Nephron (organoid): Measurements from ENCODE around the gene DDX28.
A peak's percentile ranks its signal among the peaks of the same experiment; 100 is the strongest.
"Not testable (repeated sequence)": the region's sequence is repeated elsewhere in the genome, so short reads cannot be mapped to it uniquely, and the experiment has no call there.

ENCODE experiments used
- H3K27ac Mint-ChIP-seq, 3 experiments: 2 replicates each; pipeline ENCODE4 v1.8.0; 2020; ENCODE audit warnings: mixed read lengths in 3 of 3, mild to moderate bottlenecking in 2 of 3, moderate library complexity in 1 of 3
- H3K27me3 Mint-ChIP-seq: 2 replicates; pipeline ENCODE4 v1.8.0; 2021; ENCODE audit warnings: low read depth, mild to moderate bottlenecking, moderate library complexity, mixed read lengths
- H3K36me3 Mint-ChIP-seq: 2 replicates; pipeline ENCODE4 v1.8.0; 2020; ENCODE audit warnings: low read depth, mixed read lengths
- H3K4me1 Mint-ChIP-seq: 2 replicates; pipeline ENCODE4 v1.8.0; 2020; ENCODE audit warnings: mixed read lengths
- H3K4me3 Mint-ChIP-seq, 3 experiments: 2 replicates each; pipeline ENCODE4 v1.8.0; 2020; ENCODE audit warnings: mild to moderate bottlenecking in 3 of 3, mixed read lengths in 3 of 3, moderate library complexity in 2 of 3
- H3K9me3 Mint-ChIP-seq: 2 replicates; pipeline ENCODE4 v1.8.0; 2020; ENCODE audit warnings: mixed read lengths
- CTCF ChIP-seq, 3 experiments: fragments of 200-600 bp; sonication (generic); IDR thresholded peaks; one replicate each; pipeline ENCODE4 v1.5.0; 2021; ENCODE audit warnings: antibody characterized with exemption in 3 of 3; ENCODE audit not compliant: unreplicated experiment in 3 of 3

DDX28 gene

GRCh38 chr16:68033101-68033500 lies 10.1 kb upstream of the DDX28 start:
- Mint-ChIP-seq H3K36me3 (peaks cover 8% of the 10 kb centered on the region), H3K27me3 (no peaks in the 10 kb centered on the region), H3K9me3 (no peaks in the 10 kb centered on the region), H3K4me3 (no peak overlapping the region), H3K4me1 (no peaks in the 10 kb centered on the region), H3K27ac (no peak overlapping the region)
- TF ChIP-seq CTCF (IDR thresholded peaks at IDR 0.05; ENCODE audit: unreplicated experiment in 3 of 3) = no peak

- Mint-ChIP-seq H3K9me3 (no peaks in the 10 kb centered on the region), H3K36me3 (peaks cover 12% of the 10 kb centered on the region), H3K4me3 (no peak overlapping the region), H3K27ac (no peak overlapping the region), H3K27me3 (no peaks in the 10 kb centered on the region), H3K4me1 (no peaks in the 10 kb centered on the region)
- no peak for TF ChIP-seq CTCF (IDR thresholded peaks at IDR 0.05; ENCODE audit: unreplicated experiment in 3 of 3)
These were observed 8.9 kb upstream of the DDX28 start for GRCh38 chr16:68031951-68032350.

GRCh38 chr16:68030108-68030507 lies 7.1 kb upstream of the DDX28 start:
- H3K27me3 Mint-ChIP-seq, H3K27ac Mint-ChIP-seq, H3K4me1 Mint-ChIP-seq, H3K4me3 Mint-ChIP-seq, H3K9me3 Mint-ChIP-seq: not testable (repeated sequence)
- H3K36me3 Mint-ChIP-seq = peaks cover 16% of the 10 kb centered on the region

GRCh38 chr16:68028996-68029395 lies 6.0 kb upstream of the DDX28 start:
- Mint-ChIP-seq H3K9me3 (no peaks in the 10 kb centered on the region), H3K4me1 (no peaks in the 10 kb centered on the region), H3K36me3 (peaks cover 16% of the 10 kb centered on the region), H3K27ac (no peak overlapping the region), H3K4me3 (no peak overlapping the region), H3K27me3 (no peaks in the 10 kb centered on the region)
- TF ChIP-seq CTCF (IDR thresholded peaks at IDR 0.05; ENCODE audit: unreplicated experiment in 3 of 3) = no peak

GRCh38 chr16:68022278-68022727 lies 729 bp downstream of the DDX28 start:
- no peaks in the 10 kb centered on the region for H3K27me3 Mint-ChIP-seq
- H3K36me3 Mint-ChIP-seq = peaks cover 13% of the 10 kb centered on the region
- peak overlapping the region; percentile 100 for H3K4me3 Mint-ChIP-seq
- TF ChIP-seq CTCF (IDR thresholded peaks at IDR 0.05; ENCODE audit: unreplicated experiment in 3 of 3) = no peak
- peak overlapping the region in 2 of 3 experiments; percentile 29 to 92 for H3K27ac Mint-ChIP-seq
- H3K9me3 Mint-ChIP-seq = no peaks in the 10 kb centered on the region
- H3K4me1 Mint-ChIP-seq = peaks cover 4% of the 10 kb centered on the region

- Mint-ChIP-seq H3K27me3 (no peaks in the 10 kb centered on the region), H3K4me3 (peak overlapping the region; percentile 100), H3K27ac (no peak overlapping the region), H3K36me3 (peaks cover 12% of the 10 kb centered on the region), H3K4me1 (peaks cover 4% of the 10 kb centered on the region), H3K9me3 (no peaks in the 10 kb centered on the region)
- no peak for TF ChIP-seq CTCF (IDR thresholded peaks at IDR 0.05; ENCODE audit: unreplicated experiment in 3 of 3)
These were observed 1.5 kb downstream of the DDX28 start for GRCh38 chr16:68021490-68021889.
